Measurements from ENCODE around the gene CDK5RAP3. TPM values are rescaled to one million over a fixed set of nuclear protein-coding genes. Genes with fewer than 3 reads are reported as not detected.
A peak's percentile ranks its signal among the peaks of the same experiment; 100 is the strongest.

CDK5RAP3 gene
- total and polyA plus RNA-seq, 3 experiments from 2014 or later: 81.3 to 184 (median 178) TPM

GRCh38 chr17:47942568-47942967 lies 28.3 kb upstream of the CDK5RAP3 start:
- Histone ChIP-seq H3K27ac (ENCODE audit: low read depth, low read length) (no peak overlapping the region), H3K4me1 (ENCODE audit: insufficient read depth, low read length) (peaks cover 50% of the 10 kb centered on the region), H3K4me3 (ENCODE audit: low read length) (no peak overlapping the region), H3K36me3 (ENCODE audit: insufficient read depth, low read length) (no peaks in the 10 kb centered on the region), H3K27me3 (ENCODE audit: insufficient read depth, low read length, poor library complexity, severe bottlenecking) (no peaks in the 10 kb centered on the region), H3K9me3 (ENCODE audit: low read length) (no peaks in the 10 kb centered on the region)
- DNase-seq: no peak
- ChIA-PET POLR2A (no interaction called here), CTCF (interaction anchor here (1.3 to 3.4 kb wide), 2 partner anchors 8 to 53 kb away, joined by 4 to 24 read pairs; no protein-coding TSS in a partner anchor)
- Mint-ChIP-seq H3K4me1 (peaks cover 39 to 64% (median 54%) of the 10 kb centered on the region in 3 donors), H3K4me3 (peak overlapping the region; percentile 59 to 91 (median 86)), H3K36me3 (peaks cover 0 to 23% (median 9%) of the 10 kb centered on the region in 3 donors), H3K9me3 (no peaks in the 10 kb centered on the region), H3K27me3 (no peaks in the 10 kb centered on the region), H3K27ac (peak overlapping the region in 7 of 8 donors; percentile 20 to 96 (median 89))

GRCh38 chr17:47945080-47945479 lies 25.8 kb upstream of the CDK5RAP3 start:
- Histone ChIP-seq H3K4me1 (ENCODE audit: insufficient read depth, low read length) (peaks cover 63% of the 10 kb centered on the region), H3K27ac (ENCODE audit: low read depth, low read length) (no peak overlapping the region), H3K4me3 (ENCODE audit: low read length) (no peak overlapping the region), H3K36me3 (ENCODE audit: insufficient read depth, low read length) (no peaks in the 10 kb centered on the region), H3K27me3 (ENCODE audit: insufficient read depth, low read length, poor library complexity, severe bottlenecking) (no peaks in the 10 kb centered on the region), H3K9me3 (ENCODE audit: low read length) (no peaks in the 10 kb centered on the region)
- peaks cover 0 to 29% (median 10%) of the 10 kb centered on the region in 3 donors for H3K36me3 Mint-ChIP-seq
- peaks cover 50 to 77% (median 66%) of the 10 kb centered on the region in 3 donors for H3K4me1 Mint-ChIP-seq
- no peaks in the 10 kb centered on the region for H3K27me3 Mint-ChIP-seq
- POLR2A ChIA-PET: interaction anchor here (0.8 to 1.1 kb wide), 2 partner anchors 26 to 50 kb away, joined by 3 to 4 read pairs; partner anchors contain the start of gene CDK5RAP3
- CTCF ChIA-PET: interaction anchor here (1.0 to 17.2 kb wide), 4 partner anchors 9 to 80 kb away, joined by 3 to 191 read pairs (median 14); partner anchors contain the start of genes CDK5RAP3 and PRR15L
- H3K27ac Mint-ChIP-seq: peak overlapping the region; percentile 11 to 97 (median 74)
- H3K9me3 Mint-ChIP-seq: no peaks in the 10 kb centered on the region
- DNase-seq: peak in 3 of 5 donors; percentile 11 to 29 (median 20)
- peak overlapping the region in 6 of 7 donors; percentile 19 to 64 (median 46) for H3K4me3 Mint-ChIP-seq

- no peaks in the 10 kb centered on the region for H3K27me3 Mint-ChIP-seq
Measured at GRCh38 chr17:47945529-47946508, 25.1 kb upstream of the CDK5RAP3 start.

GRCh38 chr17:47946516-47946915 lies 24.4 kb upstream of the CDK5RAP3 start:
- Histone ChIP-seq H3K36me3 (ENCODE audit: insufficient read depth, low read length) (no peaks in the 10 kb centered on the region), H3K27me3 (ENCODE audit: insufficient read depth, low read length, poor library complexity, severe bottlenecking) (no peaks in the 10 kb centered on the region), H3K9me3 (ENCODE audit: low read length) (no peaks in the 10 kb centered on the region), H3K4me1 (ENCODE audit: insufficient read depth, low read length) (peaks cover 64% of the 10 kb centered on the region), H3K27ac (ENCODE audit: low read depth, low read length) (no peak overlapping the region), H3K4me3 (ENCODE audit: low read length) (no peak overlapping the region)
- Mint-ChIP-seq H3K27ac (peak overlapping the region in 5 of 8 donors; percentile 41 to 87 (median 76)), H3K27me3 (no peaks in the 10 kb centered on the region), H3K9me3 (no peaks in the 10 kb centered on the region), H3K4me3 (peak overlapping the region in 1 of 7 donors; percentile 68), H3K4me1 (peaks cover 45 to 68% (median 56%) of the 10 kb centered on the region in 3 donors), H3K36me3 (peaks cover 0 to 27% (median 10%) of the 10 kb centered on the region in 3 donors)
- DNase-seq: no peak
- POLR2A ChIA-PET: interaction anchor here (1.0 kb wide), 1 partner anchor 22 kb away, joined by 3 read pairs; no protein-coding TSS in a partner anchor
- CTCF ChIA-PET: interaction anchor here (0.8 to 17.2 kb wide), 15 partner anchors 10 to 147 kb away, joined by 3 to 191 read pairs (median 4); partner anchors contain the start of genes CDK5RAP3 and PRR15L

More at GRCh38 chr17:47945529-47946508, 25.1 kb upstream of the CDK5RAP3 start:
- Histone ChIP-seq H3K27me3 (ENCODE audit: insufficient read depth, low read length, poor library complexity, severe bottlenecking) (no peaks in the 10 kb centered on the region), H3K36me3 (ENCODE audit: insufficient read depth, low read length) (no peaks in the 10 kb centered on the region), H3K27ac (ENCODE audit: low read depth, low read length) (no peak overlapping the region), H3K9me3 (ENCODE audit: low read length) (no peaks in the 10 kb centered on the region), H3K4me1 (ENCODE audit: insufficient read depth, low read length) (peaks cover 68% of the 10 kb centered on the region), H3K4me3 (ENCODE audit: low read length) (no peak overlapping the region)
- Mint-ChIP-seq H3K4me1 (peaks cover 50 to 75% (median 63%) of the 10 kb centered on the region in 3 donors), H3K4me3 (peak overlapping the region in 4 of 7 donors; percentile 19 to 64 (median 46)), H3K27ac (peak overlapping the region; percentile 61 to 97 (median 74)), H3K9me3 (no peaks in the 10 kb centered on the region), H3K36me3 (peaks cover 0 to 29% (median 10%) of the 10 kb centered on the region in 3 donors)
- DNase-seq: peak in 1 of 5 donors; percentile 9
- ChIA-PET CTCF (interaction anchor here (0.9 to 17.2 kb wide), 12 partner anchors 8 to 148 kb away, joined by 3 to 191 read pairs (median 4); partner anchors contain the start of genes CDK5RAP3 and PRR15L), POLR2A (interaction anchor here (0.8 to 1.1 kb wide), 2 partner anchors 25 to 51 kb away, joined by 3 to 4 read pairs; partner anchors contain the start of gene CDK5RAP3)

- Mint-ChIP-seq H3K4me1 (peaks cover 43 to 65% (median 53%) of the 10 kb centered on the region in 3 donors), H3K36me3 (peaks cover 0 to 27% (median 10%) of the 10 kb centered on the region in 3 donors), H3K4me3 (peak overlapping the region in 1 of 7 donors; percentile 68), H3K9me3 (no peaks in the 10 kb centered on the region), H3K27me3 (no peaks in the 10 kb centered on the region), H3K27ac (peak overlapping the region in 6 of 8 donors; percentile 50 to 87 (median 76))
- peaks cover 61% of the 10 kb centered on the region for H3K4me1 ChIP-seq (ENCODE audit: insufficient read depth, low read length)
- no peak overlapping the region for H3K4me3 ChIP-seq (ENCODE audit: low read length)
- no peaks in the 10 kb centered on the region for H3K36me3 ChIP-seq (ENCODE audit: insufficient read depth, low read length)
- H3K27me3 ChIP-seq (ENCODE audit: insufficient read depth, low read length, poor library complexity, severe bottlenecking): no peaks in the 10 kb centered on the region
- ChIA-PET POLR2A (interaction anchor here (0.6 to 1.0 kb wide), 2 partner anchors 22 to 250 kb away, joined by 3 read pairs; no protein-coding TSS in a partner anchor), CTCF (interaction anchor here (0.6 to 17.2 kb wide), 18 partner anchors 10 to 218 kb away, joined by 3 to 191 read pairs (median 4); partner anchors contain the start of genes CDK5RAP3 and PRR15L)
- H3K27ac ChIP-seq (ENCODE audit: low read depth, low read length): no peak overlapping the region
- H3K9me3 ChIP-seq (ENCODE audit: low read length): no peaks in the 10 kb centered on the region
- peak; percentile 46 to 82 (median 61) for DNase-seq
Measured at GRCh38 chr17:47946929-47947397, 23.9 kb upstream of the CDK5RAP3 start.

- peak overlapping the region in 2 of 7 donors; percentile 68 to 79 for H3K4me3 Mint-ChIP-seq
- H3K4me3 ChIP-seq (ENCODE audit: low read length): no peak overlapping the region
- no peaks in the 10 kb centered on the region for H3K27me3 ChIP-seq (ENCODE audit: insufficient read depth, low read length, poor library complexity, severe bottlenecking)
- H3K36me3 Mint-ChIP-seq: peaks cover 0 to 26% (median 10%) of the 10 kb centered on the region in 3 donors
- no peaks in the 10 kb centered on the region for H3K27me3 Mint-ChIP-seq
- H3K4me1 Mint-ChIP-seq: peaks cover 35 to 47% (median 39%) of the 10 kb centered on the region in 3 donors
- no peak for DNase-seq
- H3K9me3 Mint-ChIP-seq: no peaks in the 10 kb centered on the region
- ChIA-PET POLR2A (no interaction called here), CTCF (interaction anchor here (0.8 to 17.2 kb wide), 19 partner anchors 8 to 678 kb away, joined by 3 to 191 read pairs (median 4); partner anchors contain the start of genes CDK5RAP3, PNPO, SCRN2 and SP2)
- H3K27ac ChIP-seq (ENCODE audit: low read depth, low read length): no peak overlapping the region
- H3K36me3 ChIP-seq (ENCODE audit: insufficient read depth, low read length): no peaks in the 10 kb centered on the region
- H3K27ac Mint-ChIP-seq: peak overlapping the region in 7 of 8 donors; percentile 12 to 88 (median 71)
- no peaks in the 10 kb centered on the region for H3K9me3 ChIP-seq (ENCODE audit: low read length)
- H3K4me1 ChIP-seq (ENCODE audit: insufficient read depth, low read length): peaks cover 47% of the 10 kb centered on the region
Measured at GRCh38 chr17:47948706-47949196, 22.2 kb upstream of the CDK5RAP3 start.

- ChIA-PET CTCF (interaction anchor here (0.8 to 17.2 kb wide), 22 partner anchors 8 to 678 kb away, joined by 3 to 191 read pairs (median 4); partner anchors contain the start of genes CDK5RAP3, PNPO, SCRN2 and SP2), POLR2A (interaction anchor here (1.2 kb wide), 1 partner anchor 8 kb away, joined by 5 read pairs; the partner anchor contains the start of gene PNPO)
- H3K4me1 Mint-ChIP-seq: peaks cover 31 to 42% (median 34%) of the 10 kb centered on the region in 3 donors
- peak; percentile 60 to 85 (median 75) for DNase-seq
- peak overlapping the region in 6 of 7 donors; percentile 68 to 88 (median 74) for H3K4me3 Mint-ChIP-seq
- H3K27me3 ChIP-seq (ENCODE audit: insufficient read depth, low read length, poor library complexity, severe bottlenecking): no peaks in the 10 kb centered on the region
- H3K9me3 ChIP-seq (ENCODE audit: low read length): no peaks in the 10 kb centered on the region
- no peaks in the 10 kb centered on the region for H3K27me3 Mint-ChIP-seq
- peak overlapping the region; percentile 61 for H3K4me3 ChIP-seq (ENCODE audit: low read length)
- H3K36me3 Mint-ChIP-seq: peaks cover 0 to 26% (median 10%) of the 10 kb centered on the region in 3 donors
- peaks cover 46% of the 10 kb centered on the region for H3K4me1 ChIP-seq (ENCODE audit: insufficient read depth, low read length)
- no peaks in the 10 kb centered on the region for H3K36me3 ChIP-seq (ENCODE audit: insufficient read depth, low read length)
- no peak overlapping the region for H3K27ac ChIP-seq (ENCODE audit: low read depth, low read length)
- H3K9me3 Mint-ChIP-seq: no peaks in the 10 kb centered on the region
- peak overlapping the region; percentile 25 to 88 (median 73) for H3K27ac Mint-ChIP-seq
Measured at GRCh38 chr17:47949197-47949759, 21.6 kb upstream of the CDK5RAP3 start.
